GM23338 (cell line): ENCODE data around the gene GNAT1. TPM values are rescaled to one million over a fixed set of nuclear protein-coding genes. Genes with fewer than 3 reads are reported as not detected.

ENCODE experiments used
- ATAC-seq: fragments of 200-7000 bp; cut with Tn5 transposase; 3 replicates; pipeline ENCODE4 v1.9.1; 2020
- DNase-seq: peaks from one replicate; pipeline ENCODE4 v3.0.0-alpha.2; 2015; ENCODE audit warnings: low spot score
- H2AFZ ChIP-seq: fragments of 200-600 bp; sonication (generic); 2 replicates; pipeline ENCODE4 v1.8.0; 2016; ENCODE audit warnings: antibody characterized with exemption, mild to moderate bottlenecking, moderate library complexity
- H3F3A ChIP-seq: fragments of 200-600 bp; sonication (generic); replicated peaks from 2 replicates; pipeline ENCODE4 v1.8.0; 2017; ENCODE audit warnings: antibody characterized with exemption, mixed run types, low read depth
- H3K27ac ChIP-seq: fragments of 200-600 bp; sonication (generic); 2 replicates; pipeline ENCODE4 v1.6.1; 2016; ENCODE audit warnings: low read depth
- H3K27me3 ChIP-seq: fragments of 200-600 bp; sonication (generic); 2 replicates; pipeline ENCODE4 v1.8.0; 2016; ENCODE audit warnings: mild to moderate bottlenecking, mixed run types, moderate library complexity; ENCODE audit not compliant: insufficient read depth
- H3K36me3 ChIP-seq: fragments of 200-600 bp; sonication (generic); 2 replicates; pipeline ENCODE4 v1.8.0; 2016; ENCODE audit warnings: mild to moderate bottlenecking; ENCODE audit not compliant: insufficient read depth
- H3K4me1 ChIP-seq: fragments of 200-600 bp; sonication (generic); 2 replicates; pipeline ENCODE4 v1.8.0; 2016; ENCODE audit warnings: mild to moderate bottlenecking, moderate library complexity; ENCODE audit not compliant: insufficient read depth
- H3K4me2 ChIP-seq: fragments of 200-600 bp; sonication (generic); 2 replicates; pipeline ENCODE4 v1.7.1; 2017; ENCODE audit warnings: mixed run types
- H3K4me3 ChIP-seq: fragments of 200-600 bp; sonication (generic); 2 replicates; pipeline ENCODE4 v1.6.1; 2016; ENCODE audit warnings: mixed run types
- H3K79me2 ChIP-seq: fragments of 200-600 bp; sonication (generic); replicated peaks from 2 replicates; pipeline ENCODE4 v1.8.0; 2017; ENCODE audit warnings: mild to moderate bottlenecking; ENCODE audit not compliant: insufficient read depth
- H3K9me2 ChIP-seq: fragments of 200-600 bp; sonication (generic); 2 replicates; pipeline ENCODE4 v1.8.0; 2017; ENCODE audit not compliant: insufficient read depth
- H4K20me1 ChIP-seq: fragments of 200-600 bp; sonication (generic); replicated peaks from 2 replicates; pipeline ENCODE4 v1.8.0; 2017; ENCODE audit warnings: mild to moderate bottlenecking; ENCODE audit not compliant: insufficient read depth
- H3K27ac Mint-ChIP-seq: 2 replicates; pipeline ENCODE4 v1.8.0; 2020; ENCODE audit warnings: inconsistent platforms, mild to moderate bottlenecking, moderate library complexity, mixed read lengths
- H3K27me3 Mint-ChIP-seq: 3 replicates; pipeline ENCODE4 v1.8.0; 2022; ENCODE audit warnings: low read depth, mild to moderate bottlenecking, moderate library complexity, mixed read lengths, inconsistent platforms; ENCODE audit not compliant: insufficient read depth, poor library complexity
- H3K36me3 Mint-ChIP-seq: 3 replicates; pipeline ENCODE4 v1.8.0; 2021; ENCODE audit warnings: low read depth, mild to moderate bottlenecking, inconsistent platforms, moderate library complexity, mixed read lengths
- H3K4me1 Mint-ChIP-seq: 3 replicates; pipeline ENCODE4 v1.8.0; 2020; ENCODE audit warnings: mild to moderate bottlenecking, inconsistent platforms, mixed read lengths
- H3K4me3 Mint-ChIP-seq: 3 replicates; pipeline ENCODE4 v1.8.0; 2021; ENCODE audit warnings: moderate library complexity, mild to moderate bottlenecking, inconsistent platforms, mixed read lengths
- H3K9me3 Mint-ChIP-seq: 3 replicates; pipeline ENCODE4 v1.8.0; 2020; ENCODE audit warnings: moderate library complexity, mild to moderate bottlenecking, inconsistent platforms, mixed read lengths
- CREB1 ChIP-seq: fragments of 250-450 bp; sonication (Bioruptor Pico); IDR thresholded peaks from 2 replicates; pipeline ENCODE4 v1.5.0; 2020; ENCODE audit warnings: low read depth, mild to moderate bottlenecking, moderate library complexity
- EZH2 ChIP-seq: fragments of 200-600 bp; sonication (generic); IDR thresholded peaks from one replicate; pipeline ENCODE4 v1.8.0; 2017; ENCODE audit warnings: antibody characterized with exemption, mild to moderate bottlenecking, low read depth; ENCODE audit not compliant: unreplicated experiment
- EZH2phosphoT487 ChIP-seq: fragments of 200-600 bp; sonication (generic); IDR thresholded peaks from one replicate; pipeline ENCODE4 v1.8.1; 2018; ENCODE audit warnings: antibody characterized with exemption; ENCODE audit not compliant: unreplicated experiment
- JUNB ChIP-seq: IDR thresholded peaks from one replicate; pipeline ENCODE4 v1.6.1; 2016; ENCODE audit warnings: antibody characterized with exemption; ENCODE audit not compliant: unreplicated experiment
- NANOG ChIP-seq: IDR thresholded peaks from 2 replicates; pipeline ENCODE4 v1.6.1; 2016; ENCODE audit warnings: antibody characterized with exemption, borderline replicate concordance
- POLR2AphosphoS5 ChIP-seq: IDR thresholded peaks from 2 replicates; pipeline ENCODE4 v1.6.1; 2016; ENCODE audit warnings: antibody characterized with exemption, low read depth
- STAT1 ChIP-seq: IDR thresholded peaks from one replicate; pipeline ENCODE4 v1.6.1; 2016; ENCODE audit warnings: antibody characterized with exemption; ENCODE audit not compliant: unreplicated experiment
- ZNF114 ChIP-seq: fragments of 250-450 bp; sonication (Bioruptor Pico); IDR thresholded peaks from 2 replicates; pipeline ENCODE4 v1.5.0; 2020; ENCODE audit warnings: mild to moderate bottlenecking, moderate library complexity
- ZNF331 ChIP-seq: fragments of 250-450 bp; sonication (Bioruptor Pico); IDR thresholded peaks from 2 replicates; pipeline ENCODE4 v1.5.0; 2020; ENCODE audit warnings: low read depth, mild to moderate bottlenecking, moderate library complexity
- polyA plus RNA-seq: library from polyadenylated mRNA; unstranded; fragments of >200 nt; fragmentation: Nextera tagmentation; extraction: Ambion mirVana; gene quantifications from 2 replicates; pipeline ENCODE4 v1.2.1, GENCODE V29; 2016
- total RNA-seq: library from RNA; depleted of rRNA; stranded (reverse); fragments of >200 nt; shearing (Covaris generic); gene quantifications from 2 replicates; pipeline ENCODE4 v1.2.3, GENCODE V29; 2014
- TF ChIP-seq, protein P1 (sequence below): IDR thresholded peaks from 2 replicates; pipeline ENCODE4 v1.6.1; 2016; ENCODE audit warnings: antibody characterized with exemption
- TF ChIP-seq, protein P2 (sequence below), 2 experiments: fragments of 200-600 bp in 1 of 2; sonication (generic) in 1 of 2; conservative IDR thresholded peaks; 2 replicates each; pipeline versions ENCODE4 v1.5.1 to v1.6.1; 2016 to 2017; ENCODE audit warnings: antibody characterized with exemption in 2 of 2, low read depth in 2 of 2, mild to moderate bottlenecking in 2 of 2, moderate library complexity in 1 of 2
- TF ChIP-seq, protein P3 (sequence below): fragments of 250-450 bp; sonication (Bioruptor Pico); IDR thresholded peaks from 2 replicates; pipeline ENCODE4 v1.5.0; 2020; ENCODE audit warnings: mild to moderate bottlenecking, moderate library complexity

Gene GNAT1
- total and polyA plus RNA-seq, 2 experiments from 2014 or later = not detected

DNA sequence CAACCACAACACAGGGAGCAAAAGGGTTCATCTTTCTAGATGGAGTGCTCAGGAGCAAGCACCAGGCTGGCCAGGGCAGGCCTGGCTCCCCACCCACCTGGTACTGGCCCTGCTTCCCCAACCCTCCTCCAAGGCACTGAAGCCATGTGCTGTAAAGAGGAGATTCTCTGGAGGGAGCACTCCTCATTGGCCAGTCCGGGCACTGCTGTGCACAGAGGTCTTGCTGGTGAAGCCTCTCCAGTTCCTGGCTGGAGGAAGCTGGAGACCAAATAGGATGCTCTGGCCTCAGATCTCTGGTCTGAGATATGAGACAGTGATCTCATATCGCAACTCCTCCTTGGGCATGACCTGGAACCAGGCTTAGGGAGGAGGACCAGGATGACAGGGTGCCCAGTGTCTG is 44.0 kb upstream of the GNAT1 start (continued):
- TF ChIP-seq, protein P1, sequence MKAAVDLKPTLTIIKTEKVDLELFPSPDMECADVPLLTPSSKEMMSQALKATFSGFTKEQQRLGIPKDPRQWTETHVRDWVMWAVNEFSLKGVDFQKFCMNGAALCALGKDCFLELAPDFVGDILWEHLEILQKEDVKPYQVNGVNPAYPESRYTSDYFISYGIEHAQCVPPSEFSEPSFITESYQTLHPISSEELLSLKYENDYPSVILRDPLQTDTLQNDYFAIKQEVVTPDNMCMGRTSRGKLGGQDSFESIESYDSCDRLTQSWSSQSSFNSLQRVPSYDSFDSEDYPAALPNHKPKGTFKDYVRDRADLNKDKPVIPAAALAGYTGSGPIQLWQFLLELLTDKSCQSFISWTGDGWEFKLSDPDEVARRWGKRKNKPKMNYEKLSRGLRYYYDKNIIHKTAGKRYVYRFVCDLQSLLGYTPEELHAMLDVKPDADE = no peak
- TF ChIP-seq NANOG (no peak), EZH2 (no peak), JUNB (no peak), POLR2AphosphoS5 (no peak), ZNF331 (CRISPR knock-in tag) (no peak)

DNA sequence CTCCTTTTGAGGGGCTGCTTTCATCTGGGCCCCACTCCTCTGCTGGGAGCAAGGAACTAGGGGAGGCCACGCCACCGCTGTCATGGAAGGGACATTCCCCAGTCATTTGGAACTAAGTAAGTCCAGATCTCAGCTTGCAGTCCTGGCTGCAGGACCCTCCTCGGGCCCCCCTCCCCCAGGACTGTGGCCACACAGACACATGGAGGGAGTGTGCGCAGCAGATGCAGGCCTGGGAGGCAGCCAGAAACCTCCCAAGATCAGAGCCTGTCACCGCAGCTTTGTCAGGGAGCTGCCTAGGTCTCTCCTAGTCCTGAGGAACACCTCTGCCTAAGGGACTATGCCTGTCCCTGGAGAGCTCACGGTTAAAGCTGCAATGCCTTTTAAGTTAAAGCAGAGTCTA is 43.5 kb upstream of the GNAT1 start:
- Mint-ChIP-seq H3K4me1 (peaks cover 42% of the 10 kb centered on the region), H3K27me3 (peaks cover 35% of the 10 kb centered on the region), H3K9me3 (no peaks in the 10 kb centered on the region; the same call in 2 of the 3 replicates), H3K27ac (no peak overlapping the region), H3K4me3 (no peak overlapping the region), H3K36me3 (no peaks in the 10 kb centered on the region; the same call in 2 of the 3 replicates)
- DNase-seq (no peak), ATAC-seq (no peak)
- no peaks in the 10 kb centered on the region for H3K79me2 ChIP-seq
- no peaks in the 10 kb centered on the region for H4K20me1 ChIP-seq
- H3K9me2 ChIP-seq = no peaks in the 10 kb centered on the region
- no peaks in the 10 kb centered on the region for H3F3A ChIP-seq
- H3K27me3 ChIP-seq = peaks cover under 1% of the 10 kb centered on the region; the same call in 1 of the 2 replicates
- H3K36me3 ChIP-seq = no peaks in the 10 kb centered on the region
- H3K4me1 ChIP-seq = peaks cover 19% of the 10 kb centered on the region
- no peak overlapping the region for H3K4me3 ChIP-seq
- no peak overlapping the region for H3K4me2 ChIP-seq
- no peak overlapping the region for H3K27ac ChIP-seq
- no peak overlapping the region for H2AFZ ChIP-seq
- TF ChIP-seq ZNF114 = no peak
- no peak for TF ChIP-seq CREB1 (CRISPR knock-in tag)
- no peak for TF ChIP-seq POLR2AphosphoS5
- TF ChIP-seq, protein P2, sequence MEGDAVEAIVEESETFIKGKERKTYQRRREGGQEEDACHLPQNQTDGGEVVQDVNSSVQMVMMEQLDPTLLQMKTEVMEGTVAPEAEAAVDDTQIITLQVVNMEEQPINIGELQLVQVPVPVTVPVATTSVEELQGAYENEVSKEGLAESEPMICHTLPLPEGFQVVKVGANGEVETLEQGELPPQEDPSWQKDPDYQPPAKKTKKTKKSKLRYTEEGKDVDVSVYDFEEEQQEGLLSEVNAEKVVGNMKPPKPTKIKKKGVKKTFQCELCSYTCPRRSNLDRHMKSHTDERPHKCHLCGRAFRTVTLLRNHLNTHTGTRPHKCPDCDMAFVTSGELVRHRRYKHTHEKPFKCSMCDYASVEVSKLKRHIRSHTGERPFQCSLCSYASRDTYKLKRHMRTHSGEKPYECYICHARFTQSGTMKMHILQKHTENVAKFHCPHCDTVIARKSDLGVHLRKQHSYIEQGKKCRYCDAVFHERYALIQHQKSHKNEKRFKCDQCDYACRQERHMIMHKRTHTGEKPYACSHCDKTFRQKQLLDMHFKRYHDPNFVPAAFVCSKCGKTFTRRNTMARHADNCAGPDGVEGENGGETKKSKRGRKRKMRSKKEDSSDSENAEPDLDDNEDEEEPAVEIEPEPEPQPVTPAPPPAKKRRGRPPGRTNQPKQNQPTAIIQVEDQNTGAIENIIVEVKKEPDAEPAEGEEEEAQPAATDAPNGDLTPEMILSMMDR (conservative IDR thresholded peaks at IDR 0.05; ENCODE audit: low read depth in 2 of 2) = no peak
- TF ChIP-seq STAT1 = no peak
- TF ChIP-seq, protein P3, sequence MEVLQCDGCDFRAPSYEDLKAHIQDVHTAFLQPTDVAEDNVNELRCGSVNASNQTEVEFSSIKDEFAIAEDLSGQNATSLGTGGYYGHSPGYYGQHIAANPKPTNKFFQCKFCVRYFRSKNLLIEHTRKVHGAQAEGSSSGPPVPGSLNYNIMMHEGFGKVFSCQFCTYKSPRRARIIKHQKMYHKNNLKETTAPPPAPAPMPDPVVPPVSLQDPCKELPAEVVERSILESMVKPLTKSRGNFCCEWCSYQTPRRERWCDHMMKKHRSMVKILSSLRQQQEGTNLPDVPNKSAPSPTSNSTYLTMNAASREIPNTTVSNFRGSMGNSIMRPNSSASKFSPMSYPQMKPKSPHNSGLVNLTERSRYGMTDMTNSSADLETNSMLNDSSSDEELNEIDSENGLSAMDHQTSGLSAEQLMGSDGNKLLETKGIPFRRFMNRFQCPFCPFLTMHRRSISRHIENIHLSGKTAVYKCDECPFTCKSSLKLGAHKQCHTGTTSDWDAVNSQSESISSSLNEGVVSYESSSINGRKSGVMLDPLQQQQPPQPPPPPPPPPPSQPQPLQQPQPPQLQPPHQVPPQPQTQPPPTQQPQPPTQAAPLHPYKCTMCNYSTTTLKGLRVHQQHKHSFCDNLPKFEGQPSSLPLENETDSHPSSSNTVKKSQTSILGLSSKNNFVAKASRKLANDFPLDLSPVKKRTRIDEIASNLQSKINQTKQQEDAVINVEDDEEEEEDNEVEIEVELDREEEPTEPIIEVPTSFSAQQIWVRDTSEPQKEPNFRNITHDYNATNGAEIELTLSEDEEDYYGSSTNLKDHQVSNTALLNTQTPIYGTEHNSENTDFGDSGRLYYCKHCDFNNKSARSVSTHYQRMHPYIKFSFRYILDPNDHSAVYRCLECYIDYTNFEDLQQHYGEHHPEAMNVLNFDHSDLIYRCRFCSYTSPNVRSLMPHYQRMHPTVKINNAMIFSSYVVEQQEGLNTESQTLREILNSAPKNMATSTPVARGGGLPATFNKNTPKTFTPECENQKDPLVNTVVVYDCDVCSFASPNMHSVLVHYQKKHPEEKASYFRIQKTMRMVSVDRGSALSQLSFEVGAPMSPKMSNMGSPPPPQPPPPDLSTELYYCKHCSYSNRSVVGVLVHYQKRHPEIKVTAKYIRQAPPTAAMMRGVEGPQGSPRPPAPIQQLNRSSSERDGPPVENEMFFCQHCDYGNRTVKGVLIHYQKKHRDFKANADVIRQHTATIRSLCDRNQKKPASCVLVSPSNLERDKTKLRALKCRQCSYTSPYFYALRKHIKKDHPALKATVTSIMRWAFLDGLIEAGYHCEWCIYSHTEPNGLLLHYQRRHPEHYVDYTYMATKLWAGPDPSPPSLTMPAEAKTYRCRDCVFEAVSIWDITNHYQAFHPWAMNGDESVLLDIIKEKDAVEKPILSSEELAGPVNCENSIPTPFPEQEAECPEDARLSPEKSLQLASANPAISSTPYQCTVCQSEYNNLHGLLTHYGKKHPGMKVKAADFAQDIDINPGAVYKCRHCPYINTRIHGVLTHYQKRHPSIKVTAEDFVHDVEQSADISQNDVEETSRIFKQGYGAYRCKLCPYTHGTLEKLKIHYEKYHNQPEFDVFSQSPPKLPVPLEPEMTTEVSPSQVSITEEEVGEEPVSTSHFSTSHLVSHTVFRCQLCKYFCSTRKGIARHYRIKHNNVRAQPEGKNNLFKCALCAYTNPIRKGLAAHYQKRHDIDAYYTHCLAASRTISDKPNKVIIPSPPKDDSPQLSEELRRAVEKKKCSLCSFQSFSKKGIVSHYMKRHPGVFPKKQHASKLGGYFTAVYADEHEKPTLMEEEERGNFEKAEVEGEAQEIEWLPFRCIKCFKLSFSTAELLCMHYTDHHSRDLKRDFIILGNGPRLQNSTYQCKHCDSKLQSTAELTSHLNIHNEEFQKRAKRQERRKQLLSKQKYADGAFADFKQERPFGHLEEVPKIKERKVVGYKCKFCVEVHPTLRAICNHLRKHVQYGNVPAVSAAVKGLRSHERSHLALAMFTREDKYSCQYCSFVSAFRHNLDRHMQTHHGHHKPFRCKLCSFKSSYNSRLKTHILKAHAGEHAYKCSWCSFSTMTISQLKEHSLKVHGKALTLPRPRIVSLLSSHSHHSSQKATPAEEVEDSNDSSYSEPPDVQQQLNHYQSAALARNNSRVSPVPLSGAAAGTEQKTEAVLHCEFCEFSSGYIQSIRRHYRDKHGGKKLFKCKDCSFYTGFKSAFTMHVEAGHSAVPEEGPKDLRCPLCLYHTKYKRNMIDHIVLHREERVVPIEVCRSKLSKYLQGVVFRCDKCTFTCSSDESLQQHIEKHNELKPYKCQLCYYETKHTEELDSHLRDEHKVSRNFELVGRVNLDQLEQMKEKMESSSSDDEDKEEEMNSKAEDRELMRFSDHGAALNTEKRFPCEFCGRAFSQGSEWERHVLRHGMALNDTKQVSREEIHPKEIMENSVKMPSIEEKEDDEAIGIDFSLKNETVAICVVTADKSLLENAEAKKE (CRISPR knock-in tag) = no peak
- no peak for TF ChIP-seq JUNB
- no peak for TF ChIP-seq NANOG
- TF ChIP-seq, protein P1 = no peak
- TF ChIP-seq EZH2phosphoT487 = no peak
- TF ChIP-seq ZNF331 (CRISPR knock-in tag) = no peak
